ENCODE measurements around the gene CPAMD8.

- no peak for TF ChIP-seq CTCF (IDR thresholded peaks at IDR 0.05)
- no peak for TF ChIP-seq POLR2A (IDR thresholded peaks at IDR 0.05)
Observed at GRCh38 chr19:16945762-16946465, 80.7 kb downstream of the CPAMD8 start.
